VCaP (cell line): ENCODE measurements around the gene FRMD5.

Source experiments
- H3K27ac ChIP-seq: fragments of 450-650 bp; 2 replicates; pipeline ENCODE4 v1.5.1; 2017
- CTCF ChIP-seq: fragments of 450-650 bp; conservative IDR thresholded peaks from 2 replicates; pipeline ENCODE4 v1.5.1; 2017; ENCODE audit warnings: mild to moderate bottlenecking, moderate library complexity

Gene FRMD5

DNA sequence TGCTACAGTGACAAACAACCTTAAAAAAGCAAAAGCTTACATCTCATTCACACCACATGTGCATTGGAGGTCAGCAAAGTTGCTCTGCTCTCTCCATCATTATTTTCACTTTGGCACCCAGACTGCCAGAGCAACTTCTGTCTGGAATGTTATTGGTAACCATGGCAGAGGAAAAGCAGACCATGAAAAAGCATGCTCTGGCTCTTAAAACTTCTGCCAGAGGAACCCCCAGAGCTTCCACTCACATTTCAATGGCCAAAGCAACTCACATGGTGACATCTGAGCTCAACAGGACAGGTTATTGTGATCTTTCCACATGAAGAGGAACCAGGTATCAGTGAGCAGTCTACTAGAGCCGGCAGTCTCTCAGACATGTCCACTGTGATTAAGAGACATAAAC is 21.9 kb upstream of the FRMD5 start:
- H3K27ac ChIP-seq, result no peak overlapping the region
- TF ChIP-seq CTCF, result no peak

GRCh38 chr15:44215594-44215993 is 20.5 kb upstream of the FRMD5 start:
- no peak overlapping the region for H3K27ac ChIP-seq
- TF ChIP-seq CTCF, result no peak

DNA sequence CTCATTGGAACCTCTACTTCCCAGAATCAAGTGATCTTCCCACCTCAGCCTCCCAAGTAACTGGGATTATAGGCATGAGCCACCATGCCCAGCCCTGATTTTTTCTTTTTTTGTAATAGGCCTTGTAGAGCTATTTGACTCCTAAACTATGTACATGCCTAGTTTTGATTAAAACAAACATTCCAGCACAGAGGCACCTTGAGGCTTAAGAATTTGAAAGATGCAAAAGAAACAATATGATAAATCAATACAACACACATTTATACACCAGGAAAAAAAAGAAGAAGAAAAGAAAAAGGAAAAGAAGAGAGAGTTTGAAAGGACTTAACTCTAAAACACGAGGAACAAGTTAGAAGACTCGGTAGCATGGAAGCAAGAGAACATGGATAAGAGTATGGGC is 13.9 kb upstream of the FRMD5 start:
- H3K27ac ChIP-seq, result no peak overlapping the region
- no peak for TF ChIP-seq CTCF

GRCh38 chr15:44207643-44208042 is 12.6 kb upstream of the FRMD5 start:
- TF ChIP-seq CTCF, result no peak
- no peak overlapping the region for H3K27ac ChIP-seq

- TF ChIP-seq CTCF, result no peak
- no peak overlapping the region for H3K27ac ChIP-seq
Measured at GRCh38 chr15:44199393-44199792, 4.3 kb upstream of the FRMD5 start.

DNA sequence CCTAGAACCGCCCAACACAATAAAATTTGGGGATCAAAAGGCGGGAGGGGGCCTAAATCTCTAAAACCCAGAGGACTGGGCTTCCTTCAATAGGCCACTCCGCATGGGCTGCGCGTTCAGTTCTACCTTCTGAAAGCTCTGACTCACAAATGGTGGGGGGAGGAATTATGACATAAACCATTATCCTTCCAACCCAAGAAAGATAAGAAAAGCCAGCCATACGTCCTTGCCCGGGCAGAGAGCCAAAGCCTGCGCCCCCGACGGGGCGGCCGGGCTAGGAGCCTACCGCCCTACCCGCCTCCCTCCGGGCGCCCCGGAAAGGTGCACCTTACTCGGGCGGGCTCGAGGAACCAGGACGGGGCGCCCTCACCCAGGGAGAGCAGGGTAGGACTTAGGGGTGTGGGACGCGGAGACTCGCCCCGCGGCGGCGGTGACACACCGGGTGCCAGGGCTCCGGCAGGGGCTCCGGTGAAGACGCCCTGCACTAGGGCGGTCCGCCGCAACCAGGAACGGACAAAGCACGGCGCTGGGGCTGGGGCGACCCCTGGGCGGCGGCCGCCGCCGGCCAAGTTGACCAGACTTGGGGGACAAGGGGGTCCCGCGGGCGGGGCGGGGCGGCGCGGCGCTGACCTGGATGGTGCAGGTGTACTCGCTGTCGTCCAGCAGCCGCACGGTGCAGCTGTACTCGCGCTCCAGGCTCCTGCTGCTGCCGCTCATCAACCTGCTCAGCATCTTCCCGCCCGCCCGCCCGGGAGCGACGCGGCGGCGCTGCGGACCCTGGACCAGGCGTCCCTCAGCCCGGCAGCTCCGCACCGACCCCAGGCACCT is 534 bp downstream of the FRMD5 start:
- no peak; the same call in 1 of the 2 replicates for TF ChIP-seq CTCF
- H3K27ac ChIP-seq, result peak overlapping the region; percentile 78

DNA sequence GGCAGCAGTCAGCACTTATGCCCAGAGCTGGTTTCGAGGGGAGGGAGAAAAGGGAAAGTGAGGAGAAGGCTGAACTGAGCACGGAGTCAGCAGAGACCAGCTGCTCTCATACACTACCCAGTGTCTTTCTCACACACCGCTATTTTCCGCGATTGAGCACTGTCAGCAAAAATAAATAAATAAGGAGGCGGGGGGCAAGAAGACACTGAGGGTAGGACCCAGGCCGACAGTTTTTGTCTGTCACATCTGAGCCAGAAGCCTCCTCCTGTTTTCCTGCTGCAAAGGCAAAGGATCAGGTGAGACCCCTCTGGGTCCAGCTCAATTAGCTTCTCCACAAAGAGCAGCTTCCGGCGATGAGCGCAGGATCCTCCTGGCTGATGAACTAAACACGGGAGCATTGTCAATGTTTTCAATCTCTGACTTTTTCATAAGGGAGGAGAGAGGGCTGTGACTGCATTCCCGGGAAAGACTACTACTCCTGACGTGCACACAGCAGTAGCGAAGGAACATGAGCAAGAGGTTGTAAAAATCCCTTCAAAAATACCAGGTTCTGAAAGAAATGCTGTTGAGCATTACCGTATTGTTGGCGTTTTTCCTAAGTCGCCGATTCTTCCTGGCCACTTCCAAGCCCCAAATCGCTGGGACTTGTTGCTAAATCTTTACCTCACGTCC is 1.3 kb downstream of the FRMD5 start:
- TF ChIP-seq CTCF, result no peak
- H3K27ac ChIP-seq, result peak overlapping the region; percentile 78
